B cell (primary cell): ENCODE results near the gene KCNQ2. TPM values are rescaled to one million over a fixed set of nuclear protein-coding genes. Genes with fewer than 3 reads are reported as not detected.

Source experiments
- ATAC-seq: fragments of 200-7000 bp; cut with Tn5 transposase; one replicate; pipeline ENCODE4 v1.10.0; 2021; ENCODE audit warnings: low read depth, mild to moderate bottlenecking, moderate number of reproducible peaks, moderate library complexity
- CTCF ChIA-PET: fragments of 350-600 bp; sonication (Branson Sonifier 250); formaldehyde crosslinking; loops from one replicate; lab custom pipeline; 2021; ENCODE audit warnings: antibody characterized with exemption, inconsistent platforms; lab: Charles Lee
- POLR2A ChIA-PET: fragments of 350-600 bp; sonication (Branson Sonifier 250); formaldehyde crosslinking; loops from one replicate; lab custom pipeline; 2021; ENCODE audit warnings: antibody characterized with exemption; lab: Charles Lee
- DNase-seq: peaks from one replicate; pipeline ENCODE4 v3.0.0; 2013
- H2AFZ ChIP-seq: 2 replicates; pipeline ENCODE4 v1.6.1; 2012; ENCODE audit warnings: mild to moderate bottlenecking, low read depth, low read length; ENCODE audit not compliant: insufficient read depth, poor library complexity, severe bottlenecking
- H3K27ac ChIP-seq, 2 donors: 1 replicate in 1 of 2; 2 replicates in 1 of 2; pipeline ENCODE4 v1.5.1; 2012 to 2013; ENCODE audit warnings: low read length in 2 of 2, mild to moderate bottlenecking in 2 of 2, moderate library complexity in 1 of 2
- H3K27me3 ChIP-seq, 4 experiments: fragments of 200-600 bp in 1 of 4; sonication (generic) in 1 of 4; replicated peaks in 1 of 4; 1 replicate in 2 of 4; 2 replicates in 2 of 4; pipeline versions ENCODE4 v1.6.1 to v1.7.0; 2013 to 2016; ENCODE audit warnings: low read length in 3 of 4, mild to moderate bottlenecking in 2 of 4, mixed read lengths in 1 of 4, moderate library complexity in 1 of 4; ENCODE audit not compliant: insufficient read depth in 4 of 4, control insufficient read depth in 3 of 4; ENCODE audit errors: control extremely low read depth in 1 of 4
- H3K36me3 ChIP-seq, 2 experiments: replicated peaks in 1 of 2; 1 replicate in 1 of 2; 2 replicates in 1 of 2; pipeline versions ENCODE4 v1.6.1 to v1.7.1; 2013; ENCODE audit warnings: low read length in 1 of 2; ENCODE audit not compliant: insufficient read depth in 2 of 2, control insufficient read depth in 1 of 2; ENCODE audit errors: control extremely low read depth in 1 of 2, extremely low read depth in 1 of 2
- H3K4me1 ChIP-seq, 2 donors: fragments of 200-600 bp in 1 of 2; sonication (generic) in 1 of 2; 1 replicate in 1 of 2; 2 replicates in 1 of 2; pipeline versions ENCODE4 v1.5.1 to v1.6.1; 2013 to 2017; ENCODE audit warnings: low read length in 2 of 2; ENCODE audit not compliant: control insufficient read depth in 2 of 2, insufficient read depth in 2 of 2
- H3K4me2 ChIP-seq: replicated peaks from 2 replicates; pipeline ENCODE3; 2012; ENCODE audit warnings: mild to moderate bottlenecking, low read depth, low read length; ENCODE audit not compliant: poor library complexity, severe bottlenecking
- H3K4me3 ChIP-seq, 5 experiments: fragments of 200-600 bp in 1 of 5; sonication (generic) in 1 of 5; 1 replicate in 3 of 5; 2 replicates in 2 of 5; pipeline versions ENCODE4 v1.5.1 to v1.7.0; 2011 to 2016; ENCODE audit warnings: low read length in 4 of 5, mild to moderate bottlenecking in 4 of 5, low read depth in 2 of 5, control low read depth in 1 of 5, moderate library complexity in 1 of 5; ENCODE audit not compliant: insufficient read depth in 1 of 5; ENCODE audit errors: control extremely low read depth in 1 of 5, extremely low read depth in 1 of 5
- H3K79me2 ChIP-seq: fragments of 200-600 bp; sonication (generic); one replicate; pipeline ENCODE4 v1.6.0; 2016; ENCODE audit warnings: low read length; ENCODE audit not compliant: control insufficient read depth, insufficient read depth
- H3K9ac ChIP-seq: fragments of 200-600 bp; sonication (generic); 2 replicates; pipeline ENCODE4 v1.6.1; 2017; ENCODE audit warnings: mild to moderate bottlenecking, low read length, moderate library complexity
- H3K9me3 ChIP-seq, 3 donors: one replicate each; pipeline versions ENCODE4 v1.6.1 to v1.7.1; 2013; ENCODE audit warnings: low read length in 2 of 3; ENCODE audit not compliant: control insufficient read depth in 2 of 3, insufficient read depth in 1 of 3; ENCODE audit errors: control extremely low read depth in 1 of 3
- H4K20me1 ChIP-seq: 2 replicates; pipeline ENCODE4 v1.6.0; 2012; ENCODE audit warnings: mild to moderate bottlenecking, low read length; ENCODE audit not compliant: insufficient read depth, control insufficient read depth, poor library complexity, severe bottlenecking
- H3K27ac Mint-ChIP-seq: one replicate; pipeline ENCODE4 v1.8.0; 2021; ENCODE audit warnings: mixed read lengths
- H3K27me3 Mint-ChIP-seq: one replicate; pipeline ENCODE4 v1.8.0; 2021; ENCODE audit warnings: mixed read lengths
- H3K4me1 Mint-ChIP-seq: one replicate; pipeline ENCODE4 v1.8.0; 2021; ENCODE audit warnings: mixed read lengths
- H3K4me3 Mint-ChIP-seq: one replicate; pipeline ENCODE4 v1.8.0; 2021; ENCODE audit warnings: mixed read lengths
- H3K9me3 Mint-ChIP-seq: one replicate; pipeline ENCODE4 v1.8.0; 2022; ENCODE audit warnings: mixed read lengths; ENCODE audit not compliant: insufficient read depth
- CTCF ChIP-seq: fragments of 200-600 bp; IDR thresholded peaks from one replicate; pipeline ENCODE4 v1.8.0; 2022; ENCODE audit warnings: antibody characterized with exemption, mild to moderate bottlenecking
- EZH2 ChIP-seq: IDR thresholded peaks from 2 replicates; pipeline ENCODE4 v1.6.1; 2012; ENCODE audit warnings: borderline replicate concordance, low read depth, mild to moderate bottlenecking, moderate library complexity, low read length; ENCODE audit not compliant: insufficient read depth, poor library complexity, severe bottlenecking
- WGBS: methylation state at CpG from one replicate; pipeline ENCODE4 v1.1.5; 2013; ENCODE audit warnings: missing lambda C conversion rate; ENCODE audit not compliant: insufficient coverage; 5-methylcytosine and 5-hydroxymethylcytosine counted together
- intact Hi-C: fragments of 100-400 bp; cut with micrococcal nuclease; formaldehyde crosslinking; loops from one replicate; pipeline ENCODE4 v1.10.0; 2022
- polyA plus RNA-seq: library from polyadenylated mRNA; depleted of rRNA; stranded (reverse); fragments of >200 nt; gene quantifications from 2 replicates; pipeline ENCODE4 v1.2.3, GENCODE V29; 2012
- total RNA-seq, 2 donors: library from RNA; stranded (reverse); fragments of 120-200 nt in 1 of 2; gene quantifications; 1 replicate in 1 of 2; 2 replicates in 1 of 2; pipeline versions ENCODE4 v1.2.3 to v1.2.4, GENCODE V29; 2013 to 2022

Gene KCNQ2
- total and polyA plus RNA-seq, 2 donors (not counting 1 experiment from before 2014, with no cell fraction given): 0.12 TPM; not detected in 1

- intact Hi-C loops: no loop called here
- peaks cover 0 to 17% (median 0%) of the 10 kb centered on the region in 4 experiments for H3K27me3 ChIP-seq
- H3K79me2 ChIP-seq: no peaks in the 10 kb centered on the region
- no peak for DNase-seq
- H3K27ac ChIP-seq: no peak overlapping the region
- WGBS: 70% methylated on average over 27 of the region's 31 CpGs
- Mint-ChIP-seq H3K27me3 (peaks cover 22% of the 10 kb centered on the region), H3K4me3 (no peak overlapping the region), H3K27ac (no peak overlapping the region), H3K9me3 (no peaks in the 10 kb centered on the region), H3K4me1 (no peaks in the 10 kb centered on the region)
- H2AFZ ChIP-seq: no peak overlapping the region
- no peaks in the 10 kb centered on the region for H3K36me3 ChIP-seq
- no peaks in the 10 kb centered on the region for H4K20me1 ChIP-seq
- no peak overlapping the region for H3K4me3 ChIP-seq
- ChIA-PET POLR2A (no interaction called here), CTCF (no interaction called here)
- no peak overlapping the region for H3K9ac ChIP-seq
- peaks cover 0 to 12% (median 0%) of the 10 kb centered on the region in 3 donors for H3K9me3 ChIP-seq
- no peak for ATAC-seq
- H3K4me1 ChIP-seq: no peaks in the 10 kb centered on the region
- H3K4me2 ChIP-seq: no peak overlapping the region
- TF ChIP-seq CTCF (no peak), EZH2 (no peak)
These were observed 95.9 kb downstream of the KCNQ2 start for GRCh38 chr20:63376283-63377250.

GRCh38 chr20:63375438-63375837, 97.0 kb downstream of the KCNQ2 start:
- H3K9me3 Mint-ChIP-seq: no peaks in the 10 kb centered on the region
- H3K4me1 Mint-ChIP-seq: no peaks in the 10 kb centered on the region
- no peak overlapping the region for H2AFZ ChIP-seq
- DNase-seq (no peak), ATAC-seq (no peak)
- H3K27ac Mint-ChIP-seq: no peak overlapping the region
- ChIA-PET CTCF (no interaction called here), POLR2A (no interaction called here)
- no peak overlapping the region for H3K4me3 ChIP-seq
- 91% methylated on average over 2 of the region's 3 CpGs for WGBS
- peaks cover 25% of the 10 kb centered on the region for H3K27me3 Mint-ChIP-seq
- H3K27me3 ChIP-seq: peaks cover 0 to 14% (median 0%) of the 10 kb centered on the region in 4 experiments
- H3K79me2 ChIP-seq: no peaks in the 10 kb centered on the region
- H3K4me2 ChIP-seq: no peak overlapping the region
- H3K9ac ChIP-seq: no peak overlapping the region
- no peaks in the 10 kb centered on the region for H3K36me3 ChIP-seq
- no peak overlapping the region for H3K4me3 Mint-ChIP-seq
- H3K4me1 ChIP-seq: no peaks in the 10 kb centered on the region
- intact Hi-C loops: no loop called here
- H3K27ac ChIP-seq: no peak overlapping the region
- no peak for TF ChIP-seq EZH2
- no peak for TF ChIP-seq CTCF
- H4K20me1 ChIP-seq: no peaks in the 10 kb centered on the region
- H3K9me3 ChIP-seq: peaks cover 0 to 11% (median 0%) of the 10 kb centered on the region in 3 donors
